Measurements from ENCODE around the gene EPS8L2. TPM values are rescaled to one million over a fixed set of nuclear protein-coding genes. Genes with fewer than 3 reads are reported as not detected.

Gene EPS8L2
- total and polyA plus RNA-seq, 10 of the 15 experiments (the other 5 are each of a cell fraction or from before 2014, with no cell fraction given) = 0.76 to 20.0 (median 9.7) TPM

- Histone ChIP-seq H2AFZ (ENCODE audit: control insufficient read depth, low read depth, low read length) (no peak overlapping the region), H3K79me2 (ENCODE audit: control insufficient read depth, insufficient read depth, low read length) (no peaks in the 10 kb centered on the region), H3K9me3 (replicated peaks; ENCODE audit: control insufficient read depth, insufficient read depth, low read length) (no peaks in the 10 kb centered on the region), H3K4me1 (ENCODE audit: control insufficient read depth, insufficient read depth, low read length) (peaks cover 13% of the 10 kb centered on the region), H3K4me2 (ENCODE audit: control insufficient read depth, insufficient read depth) (no peak overlapping the region), H3K27ac (ENCODE audit: control insufficient read depth, insufficient read depth) (no peak overlapping the region), H3K36me3 (ENCODE audit: control insufficient read depth in 2 of 2, insufficient read depth in 2 of 2, low read length in 1 of 2) (peaks cover 5 to 13% of the 10 kb centered on the region in 2 experiments; a peak in 3 of 4 replicates), H3K27me3 (replicated peaks in 1 of 2; ENCODE audit: control insufficient read depth in 2 of 2, insufficient read depth in 2 of 2, low read length in 1 of 2) (no peaks in the 10 kb centered on the region), H3K9ac (ENCODE audit: control insufficient read depth, insufficient read depth, low read length) (no peak overlapping the region), H4K20me1 (ENCODE audit: control insufficient read depth, insufficient read depth) (no peaks in the 10 kb centered on the region), H3K4me3 (no peak overlapping the region)
- TF ChIP-seq ZZZ3 (IDR thresholded peaks at IDR 0.05; ENCODE audit: control insufficient read depth, insufficient read length, low read depth) (no peak), FOXK2 (IDR thresholded peaks at IDR 0.05) (no peak), FOXM1 (IDR thresholded peaks at IDR 0.05; ENCODE audit: low read depth, low read length) (no peak), CBFB (IDR thresholded peaks at IDR 0.05; ENCODE audit: low read depth) (no peak), CBX3 (IDR thresholded peaks at IDR 0.05; ENCODE audit: borderline replicate concordance, low read depth) (no peak), HDGF (IDR thresholded peaks at IDR 0.05) (no peak), HCFC1 (IDR thresholded peaks at IDR 0.05; ENCODE audit: low read length) (no peak), NFYB (IDR thresholded peaks at IDR 0.05; ENCODE audit: insufficient read depth, low read depth, low read length) (no peak), MEF2A (IDR thresholded peaks at IDR 0.05; ENCODE audit: insufficient read depth, low read depth, low read length) (no peak), DPF2 (IDR thresholded peaks at IDR 0.05) (no peak), CREB1 (IDR thresholded peaks at IDR 0.05; ENCODE audit: low read depth) (no peak), EP300 (IDR thresholded peaks at IDR 0.05; ENCODE audit: borderline replicate concordance in 1 of 2, control insufficient read depth in 1 of 2, low read depth in 2 of 2, low read length in 2 of 2) (no peak), SMC3 (IDR thresholded peaks at IDR 0.05; ENCODE audit: borderline replicate concordance, low read length) (no peak), ZBTB4 (CRISPR knock-in tag; IDR thresholded peaks at IDR 0.05) (no peak)
- FAIRE-seq (no peak), DNase-seq (ENCODE audit: low read depth, low spot score) (no peak), ATAC-seq (no peak)
- intact Hi-C loops (cut with micrococcal nuclease; ENCODE audit: unreplicated experiment) = no loop called here
- BruUV-seq (replicated peaks) = no TSS peak
- ChIA-PET SMC1A (ENCODE audit: uncharacterized antibody, unreplicated experiment) (interaction anchor here (1.1 kb wide), 1 partner anchor 25 kb away, joined by 3 read pairs; no protein-coding TSS in a partner anchor), RAD21 (ENCODE audit: unreplicated experiment) (no interaction called here), POLR2A (no interaction called here), CTCF (no interaction called here)
- WGBS (ENCODE audit: insufficient coverage, insufficient replicate concordance, low lambda C conversion rate, missing lambda C conversion rate) = 96% methylated on average over 14 of the region's 14 CpGs
- in situ Hi-C loops (cut with MboI) = no loop called here
These were observed 49.6 kb upstream of the EPS8L2 start for GRCh38 chr11:656426-656825.

Measured in GM12878 (cell line).